BLaER1 (cell line): ENCODE measurements around the gene SYT15.
A peak's percentile ranks its signal among the peaks of the same experiment; 100 is the strongest.

ENCODE experiments used
- H3K27ac ChIP-seq: shearing (Covaris generic); formaldehyde crosslinking; 2 replicates; pipeline ENCODE4 v1.8.1; 2022
- H3K27me3 ChIP-seq: shearing (Covaris generic); formaldehyde crosslinking; 2 replicates; pipeline ENCODE4 v1.8.1; 2022
- H3K36me3 ChIP-seq: shearing (Covaris generic); formaldehyde crosslinking; 2 replicates; pipeline ENCODE4 v1.8.1; 2022
- H3K4me1 ChIP-seq: shearing (Covaris generic); formaldehyde crosslinking; 2 replicates; pipeline ENCODE4 v1.8.1; 2022
- H3K4me2 ChIP-seq: shearing (Covaris generic); formaldehyde crosslinking; 2 replicates; pipeline ENCODE4 v1.8.1; 2022
- H3K4me3 ChIP-seq: shearing (Covaris generic); formaldehyde crosslinking; 2 replicates; pipeline ENCODE4 v1.8.1; 2022
- H3K9ac ChIP-seq: shearing (Covaris generic); formaldehyde crosslinking; 2 replicates; pipeline ENCODE4 v1.8.1; 2022
- H3K9me3 ChIP-seq: shearing (Covaris generic); formaldehyde crosslinking; 2 replicates; pipeline ENCODE4 v1.8.1; 2022
- H4K20me1 ChIP-seq: shearing (Covaris generic); formaldehyde crosslinking; 2 replicates; pipeline ENCODE4 v1.8.1; 2022
- Cebpa-rat ChIP-seq: shearing (Covaris generic); IDR thresholded peaks from 2 replicates; pipeline ENCODE4 v1.8.1; 2022

The SYT15 gene

GRCh38 chr10:46550795-46551700, 27.9 kb upstream of the SYT15 start:
- no peaks in the 10 kb centered on the region for H3K36me3 ChIP-seq
- no peak for TF ChIP-seq Cebpa-rat
- no peak overlapping the region for H3K27ac ChIP-seq
- H3K4me1 ChIP-seq: peaks cover 9% of the 10 kb centered on the region
- H3K9me3 ChIP-seq: no peaks in the 10 kb centered on the region
- no peak overlapping the region for H3K9ac ChIP-seq
- H3K4me2 ChIP-seq: no peak overlapping the region
- no peak overlapping the region for H3K4me3 ChIP-seq
- H4K20me1 ChIP-seq: no peaks in the 10 kb centered on the region
- H3K27me3 ChIP-seq: peaks cover 13% of the 10 kb centered on the region

- Histone ChIP-seq H4K20me1 (no peaks in the 10 kb centered on the region), H3K4me1 (peaks cover 12% of the 10 kb centered on the region), H3K9ac (no peak overlapping the region), H3K36me3 (no peaks in the 10 kb centered on the region), H3K27ac (no peak overlapping the region), H3K4me2 (no peak overlapping the region), H3K4me3 (no peak overlapping the region), H3K9me3 (peaks cover 4% of the 10 kb centered on the region; the same call in 1 of the 2 replicates), H3K27me3 (peaks cover 20% of the 10 kb centered on the region)
- TF ChIP-seq Cebpa-rat: no peak
These were observed 27.0 kb upstream of the SYT15 start for GRCh38 chr10:46551701-46552525.

- H3K4me1 ChIP-seq: peaks cover 12% of the 10 kb centered on the region
- no peaks in the 10 kb centered on the region for H4K20me1 ChIP-seq
- peaks cover 11% of the 10 kb centered on the region for H3K9me3 ChIP-seq
- H3K36me3 ChIP-seq: no peaks in the 10 kb centered on the region
- no peak overlapping the region for H3K9ac ChIP-seq
- H3K27ac ChIP-seq: no peak overlapping the region
- TF ChIP-seq Cebpa-rat: no peak
- H3K4me3 ChIP-seq: no peak overlapping the region
- H3K27me3 ChIP-seq: peaks cover 28% of the 10 kb centered on the region
- no peak overlapping the region for H3K4me2 ChIP-seq
These were observed 26.2 kb upstream of the SYT15 start for GRCh38 chr10:46552526-46553237.

GRCh38 chr10:46553238-46554049, 25.5 kb upstream of the SYT15 start:
- Histone ChIP-seq H3K36me3 (no peaks in the 10 kb centered on the region), H3K4me3 (no peak overlapping the region), H3K27me3 (peaks cover 30% of the 10 kb centered on the region), H3K4me2 (no peak overlapping the region), H3K4me1 (peaks cover 12% of the 10 kb centered on the region), H4K20me1 (no peaks in the 10 kb centered on the region), H3K9me3 (peaks cover 11% of the 10 kb centered on the region), H3K9ac (no peak overlapping the region), H3K27ac (no peak overlapping the region)
- TF ChIP-seq Cebpa-rat: no peak

- TF ChIP-seq Cebpa-rat: no peak
- peaks cover 12% of the 10 kb centered on the region for H3K4me1 ChIP-seq
- H3K4me2 ChIP-seq: no peak overlapping the region
- peaks cover 30% of the 10 kb centered on the region for H3K27me3 ChIP-seq
- H3K27ac ChIP-seq: no peak overlapping the region
- H3K36me3 ChIP-seq: no peaks in the 10 kb centered on the region
- peaks cover 11% of the 10 kb centered on the region for H3K9me3 ChIP-seq
- H4K20me1 ChIP-seq: no peaks in the 10 kb centered on the region
- H3K4me3 ChIP-seq: no peak overlapping the region
- H3K9ac ChIP-seq: no peak overlapping the region
These were observed 24.7 kb upstream of the SYT15 start for GRCh38 chr10:46554166-46554781.

GRCh38 chr10:46555366-46555712, 23.6 kb upstream of the SYT15 start:
- no peak for TF ChIP-seq Cebpa-rat
- Histone ChIP-seq H3K4me2 (peak overlapping the region; percentile 56), H3K4me1 (peaks cover 12% of the 10 kb centered on the region), H3K9me3 (peaks cover 11% of the 10 kb centered on the region), H3K9ac (0 out of 2 replicates have a peak overlapping the region, but pooled peaks have one; percentile 3), H3K36me3 (no peaks in the 10 kb centered on the region), H3K27ac (no peak overlapping the region), H3K4me3 (no peak overlapping the region), H4K20me1 (no peaks in the 10 kb centered on the region), H3K27me3 (peaks cover 30% of the 10 kb centered on the region)

GRCh38 chr10:46555713-46556514, 23.0 kb upstream of the SYT15 start:
- no peaks in the 10 kb centered on the region for H4K20me1 ChIP-seq
- H3K4me3 ChIP-seq: no peak overlapping the region
- peaks cover 12% of the 10 kb centered on the region for H3K4me1 ChIP-seq
- peaks cover 11% of the 10 kb centered on the region for H3K9me3 ChIP-seq
- no peaks in the 10 kb centered on the region for H3K36me3 ChIP-seq
- no peak overlapping the region for H3K27ac ChIP-seq
- TF ChIP-seq Cebpa-rat: no peak
- 0 out of 2 replicates have a peak overlapping the region, but pooled peaks have one; percentile 3 for H3K9ac ChIP-seq
- peak overlapping the region; percentile 56 for H3K4me2 ChIP-seq
- peaks cover 30% of the 10 kb centered on the region for H3K27me3 ChIP-seq
